Breast epithelium (tissue), 3 donors: ENCODE measurements around the gene TRIM56.

ENCODE experiments used
- CTCF ChIP-seq, 3 donors: fragments of 450-650 bp; IDR thresholded peaks; one replicate each; pipeline ENCODE4 v1.5.1; 2016 to 2017; ENCODE audit warnings: antibody characterized with exemption in 3 of 3, mild to moderate bottlenecking in 3 of 3, moderate library complexity in 3 of 3
- POLR2A ChIP-seq: fragments of 450-650 bp; IDR thresholded peaks from one replicate; pipeline ENCODE4 v1.6.1; 2016; ENCODE audit warnings: antibody characterized with exemption, mild to moderate bottlenecking, moderate library complexity

GRCh38 chr7:101087334-101088068 is 2.2 kb downstream of the TRIM56 start:
- TF ChIP-seq CTCF (IDR thresholded peaks at IDR 0.05), result no peak
- TF ChIP-seq POLR2A, result no peak
